ENCODE data around the gene CALML4. TPM values are rescaled to one million over a fixed set of nuclear protein-coding genes. Genes with fewer than 3 reads are reported as not detected.
A peak's percentile ranks its signal among the peaks of the same experiment; 100 is the strongest.

CALML4 gene
- polyA plus RNA-seq, 1 donor (not counting 4 experiments of a cell fraction or from before 2014, with no cell fraction given): 7.0 TPM

DNA sequence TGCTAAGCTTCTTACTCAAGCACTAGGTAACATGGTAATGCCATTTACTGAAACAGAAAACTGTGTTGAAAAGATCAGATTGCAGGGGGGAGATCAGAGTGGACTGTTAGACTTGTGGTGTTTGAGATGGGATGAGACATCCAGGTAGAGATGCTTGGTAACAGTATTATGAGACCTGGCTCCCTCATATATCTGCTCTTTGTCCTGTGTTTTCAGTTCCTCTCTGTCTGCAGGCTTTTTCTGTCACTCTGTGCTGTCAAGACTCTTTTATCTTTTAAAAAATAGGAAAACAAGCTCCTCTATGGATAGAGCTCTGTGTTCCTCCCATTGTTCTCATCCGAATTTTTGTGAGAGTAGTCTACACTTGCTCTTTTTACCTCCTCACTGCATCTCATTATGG lies 48.1 kb downstream of the CALML4 start:
- FAIRE-seq (no peak), DNase-seq (ENCODE audit: low read depth, low spot score) (no peak)
- H4K20me1 ChIP-seq (ENCODE audit: control insufficient read depth, extremely low read depth, insufficient read depth, low read length): no peaks in the 10 kb centered on the region
- H3K27me3 ChIP-seq (ENCODE audit: control insufficient read depth, extremely low read depth, insufficient read depth, low read length): no peaks in the 10 kb centered on the region
- H3K4me3 ChIP-seq (ENCODE audit: control insufficient read depth in 2 of 3, extremely low read depth in 1 of 3, insufficient read depth in 2 of 3, low read depth in 1 of 3, low read length in 3 of 3): no peak overlapping the region
- peaks cover 4% of the 10 kb centered on the region for H3K4me1 ChIP-seq (ENCODE audit: control insufficient read depth, extremely low read depth, insufficient read depth, low read length)
- peaks cover 3 to 14% of the 10 kb centered on the region in 2 experiments for H3K36me3 ChIP-seq (ENCODE audit: control insufficient read depth in 2 of 2, extremely low read depth in 1 of 2, insufficient read depth in 2 of 2, low read length in 2 of 2)
- H3K9me3 ChIP-seq (ENCODE audit: control insufficient read depth, low read depth, low read length): no peaks in the 10 kb centered on the region
- dilution Hi-C loops (cut with MboI; ENCODE audit: extremely low pct_ligation_motif_present, low sequenced_read_pairs): no loop called here
- TF ChIP-seq, protein P1, sequence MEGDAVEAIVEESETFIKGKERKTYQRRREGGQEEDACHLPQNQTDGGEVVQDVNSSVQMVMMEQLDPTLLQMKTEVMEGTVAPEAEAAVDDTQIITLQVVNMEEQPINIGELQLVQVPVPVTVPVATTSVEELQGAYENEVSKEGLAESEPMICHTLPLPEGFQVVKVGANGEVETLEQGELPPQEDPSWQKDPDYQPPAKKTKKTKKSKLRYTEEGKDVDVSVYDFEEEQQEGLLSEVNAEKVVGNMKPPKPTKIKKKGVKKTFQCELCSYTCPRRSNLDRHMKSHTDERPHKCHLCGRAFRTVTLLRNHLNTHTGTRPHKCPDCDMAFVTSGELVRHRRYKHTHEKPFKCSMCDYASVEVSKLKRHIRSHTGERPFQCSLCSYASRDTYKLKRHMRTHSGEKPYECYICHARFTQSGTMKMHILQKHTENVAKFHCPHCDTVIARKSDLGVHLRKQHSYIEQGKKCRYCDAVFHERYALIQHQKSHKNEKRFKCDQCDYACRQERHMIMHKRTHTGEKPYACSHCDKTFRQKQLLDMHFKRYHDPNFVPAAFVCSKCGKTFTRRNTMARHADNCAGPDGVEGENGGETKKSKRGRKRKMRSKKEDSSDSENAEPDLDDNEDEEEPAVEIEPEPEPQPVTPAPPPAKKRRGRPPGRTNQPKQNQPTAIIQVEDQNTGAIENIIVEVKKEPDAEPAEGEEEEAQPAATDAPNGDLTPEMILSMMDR (optimal IDR thresholded peaks at IDR 0.05 in 1 of 3, IDR thresholded peaks at IDR 0.05 in 1 of 3, conservative IDR thresholded peaks at IDR 0.05 in 1 of 3; ENCODE audit: extremely low read depth in 1 of 3, insufficient read depth in 2 of 3, low read length in 3 of 3): no peak
- no peaks in the 10 kb centered on the region for H3K9me1 ChIP-seq (ENCODE audit: control insufficient read depth, extremely low read depth, insufficient read depth, low read length)
- H2AFZ ChIP-seq (ENCODE audit: control insufficient read depth, low read length): no peak overlapping the region
- no peak overlapping the region for H3K27ac ChIP-seq (ENCODE audit: control insufficient read depth, insufficient read depth, low read length)
- no peak overlapping the region for H3K4me2 ChIP-seq (ENCODE audit: control insufficient read depth, extremely low read depth, insufficient read depth, low read depth, low read length)
- no peak overlapping the region for H3K9ac ChIP-seq (ENCODE audit: control insufficient read depth, extremely low read depth, insufficient read depth, low read length)
- no peaks in the 10 kb centered on the region for H3K79me2 ChIP-seq (ENCODE audit: control insufficient read depth, insufficient read depth, low read length)

DNA sequence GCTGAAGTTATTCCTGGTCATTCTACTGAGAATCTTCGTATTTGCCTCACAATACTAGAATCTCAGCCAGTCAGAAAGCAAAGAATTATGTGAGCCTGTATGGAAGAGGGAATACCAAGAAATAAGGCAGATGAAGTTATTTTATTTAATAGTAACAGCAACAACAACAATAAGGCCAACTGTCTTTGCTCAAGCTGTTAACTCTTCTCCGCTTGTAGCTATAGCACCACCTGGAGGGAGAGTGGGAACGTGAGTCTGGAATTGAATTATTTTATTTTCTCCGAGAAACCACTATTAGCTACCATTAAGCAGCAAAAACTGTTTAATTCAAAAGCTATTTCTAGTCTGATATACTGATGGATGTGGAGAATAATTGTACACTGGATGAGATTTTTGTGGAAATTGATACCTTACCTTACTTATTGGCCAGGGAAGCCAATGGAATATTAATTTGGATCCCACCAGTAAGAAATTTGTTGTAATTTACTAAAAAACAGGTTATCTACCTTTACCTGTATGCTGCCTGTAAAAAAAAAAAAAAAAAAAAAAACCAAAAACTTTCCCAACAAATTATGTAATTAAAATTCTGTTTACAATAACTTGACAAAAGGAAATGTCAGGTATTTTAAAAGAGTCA lies 50.1 kb downstream of the CALML4 start:
- H3K4me1 ChIP-seq (ENCODE audit: control insufficient read depth, extremely low read depth, insufficient read depth, low read length): peaks cover 4% of the 10 kb centered on the region
- DNase-seq (ENCODE audit: low read depth, low spot score) (no peak), FAIRE-seq (peak; percentile 36)
- H3K9me3 ChIP-seq (ENCODE audit: control insufficient read depth, low read depth, low read length): no peaks in the 10 kb centered on the region
- no peak overlapping the region for H3K4me3 ChIP-seq (ENCODE audit: control insufficient read depth in 2 of 3, extremely low read depth in 1 of 3, insufficient read depth in 2 of 3, low read depth in 1 of 3, low read length in 3 of 3)
- H3K27me3 ChIP-seq (ENCODE audit: control insufficient read depth, extremely low read depth, insufficient read depth, low read length): no peaks in the 10 kb centered on the region
- no peak overlapping the region for H3K27ac ChIP-seq (ENCODE audit: control insufficient read depth, insufficient read depth, low read length)
- peaks cover 3 to 12% of the 10 kb centered on the region in 2 experiments for H3K36me3 ChIP-seq (ENCODE audit: control insufficient read depth in 2 of 2, extremely low read depth in 1 of 2, insufficient read depth in 2 of 2, low read length in 2 of 2)
- TF ChIP-seq, protein P1 (optimal IDR thresholded peaks at IDR 0.05 in 1 of 3, IDR thresholded peaks at IDR 0.05 in 1 of 3, conservative IDR thresholded peaks at IDR 0.05 in 1 of 3; ENCODE audit: extremely low read depth in 1 of 3, insufficient read depth in 2 of 3, low read length in 3 of 3): peak; percentile 59 to 73 (median 72)
- no peak for TF ChIP-seq EZH2 (IDR thresholded peaks at IDR 0.05; ENCODE audit: low read length)
- H3K79me2 ChIP-seq (ENCODE audit: control insufficient read depth, insufficient read depth, low read length): no peaks in the 10 kb centered on the region
- H3K4me2 ChIP-seq (ENCODE audit: control insufficient read depth, extremely low read depth, insufficient read depth, low read depth, low read length): no peak overlapping the region
- no peak overlapping the region for H2AFZ ChIP-seq (ENCODE audit: control insufficient read depth, low read length)
- no peaks in the 10 kb centered on the region for H4K20me1 ChIP-seq (ENCODE audit: control insufficient read depth, extremely low read depth, insufficient read depth, low read length)
- dilution Hi-C loops (cut with MboI; ENCODE audit: extremely low pct_ligation_motif_present, low sequenced_read_pairs): no loop called here
- H3K9me1 ChIP-seq (ENCODE audit: control insufficient read depth, extremely low read depth, insufficient read depth, low read length): no peaks in the 10 kb centered on the region
- H3K9ac ChIP-seq (ENCODE audit: control insufficient read depth, extremely low read depth, insufficient read depth, low read length): no peak overlapping the region

All from keratinocyte (primary cell).